NOMO-1 (cell line): ENCODE results near the gene KRT85.

Experiments used
- DNase-seq, 2 experiments: peaks; one replicate each; lab custom pipeline; 2025; ENCODE audit not compliant: unreplicated experiment in 2 of 2; lab: John Stamatoyannopoulos, UW

Gene KRT85

DNA sequence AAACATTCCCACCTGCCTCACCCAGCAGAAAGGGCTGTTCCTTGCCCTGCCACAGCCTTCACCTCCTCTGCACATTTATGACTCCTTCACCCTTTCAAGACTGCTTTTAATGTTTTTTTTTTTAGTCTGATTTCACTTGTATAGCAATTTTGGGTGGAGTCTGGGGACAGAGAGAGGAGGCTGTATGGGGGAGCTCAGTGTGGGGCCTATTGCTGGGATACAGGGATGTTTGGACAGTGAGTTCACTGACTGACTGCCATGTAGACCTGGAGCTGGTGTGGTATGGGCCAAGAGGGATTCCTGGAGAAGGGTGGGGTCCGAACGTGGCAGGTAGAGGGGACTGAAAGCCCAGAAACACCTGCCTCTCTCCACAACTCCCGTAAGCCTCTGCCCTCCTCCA lies 1.9 kb upstream of the KRT85 start:
- no peak for DNase-seq

DNA sequence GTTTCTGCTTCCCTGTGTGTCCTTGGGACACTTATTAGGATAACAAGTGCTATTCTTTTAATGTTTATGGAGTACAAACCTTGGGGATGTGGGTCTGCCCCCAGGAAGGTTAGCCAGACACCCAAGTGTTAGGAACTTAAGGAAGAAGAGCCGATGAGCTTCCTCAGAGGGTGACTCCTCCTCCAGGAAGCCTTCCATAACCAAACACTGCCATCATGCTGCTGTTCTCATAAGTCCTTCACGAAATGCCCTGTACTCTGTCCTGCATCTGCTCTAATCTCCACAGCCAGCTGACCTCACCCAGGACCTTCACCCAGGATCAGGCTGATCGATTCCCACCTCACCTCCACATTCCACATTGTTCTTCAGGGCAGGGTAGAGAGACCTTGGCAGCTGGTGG lies 1.2 kb upstream of the KRT85 start:
- no peak for DNase-seq

DNA sequence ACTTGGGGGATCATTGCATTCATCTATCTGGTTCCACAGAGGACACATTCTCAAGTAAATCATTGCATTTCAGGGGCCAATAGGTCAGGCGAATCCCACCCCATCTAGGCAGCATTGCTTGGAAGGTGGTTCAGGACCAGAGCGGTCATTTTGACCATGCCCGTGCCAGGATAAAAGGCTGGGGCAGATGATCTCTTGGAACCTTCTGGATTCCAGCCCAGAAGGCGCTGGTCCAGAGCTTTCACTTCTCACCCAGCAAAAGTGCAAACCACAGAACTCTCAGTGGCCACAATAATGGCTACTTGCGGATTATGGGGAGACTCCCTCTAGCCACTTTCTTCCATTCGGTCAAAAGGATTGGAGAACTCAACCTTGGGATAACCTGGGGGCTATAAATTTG lies 595 bp upstream of the KRT85 start:
- DNase-seq: no peak

DNA sequence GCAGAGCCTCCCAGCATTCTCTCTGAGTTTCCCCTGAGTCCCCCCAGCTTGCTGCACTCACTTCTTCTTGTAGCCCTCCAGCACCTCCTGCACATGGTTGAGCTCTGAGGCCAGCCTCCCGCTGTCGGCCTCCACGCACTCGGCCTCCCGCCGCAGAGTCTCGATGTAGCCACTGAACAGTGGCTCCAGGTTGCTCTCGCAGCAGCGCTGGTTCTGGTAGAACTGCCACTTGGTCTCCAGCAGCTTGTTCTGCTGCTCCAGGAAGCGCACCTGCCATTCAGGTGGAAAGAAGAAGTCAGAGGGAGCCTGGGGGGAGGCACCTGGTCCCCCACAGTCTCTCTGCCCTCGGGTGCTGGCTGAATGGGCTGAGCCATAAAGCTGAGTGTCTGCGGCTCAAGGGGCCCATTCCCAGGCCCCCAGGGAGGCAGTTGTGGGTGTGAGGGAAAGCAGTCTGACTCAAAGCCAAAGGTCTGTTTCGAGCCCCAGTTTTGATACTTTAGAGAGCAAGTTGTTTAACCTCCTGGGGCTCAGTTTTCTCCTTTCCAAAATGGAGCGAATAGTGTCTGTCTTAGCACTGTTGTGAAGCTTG lies 2.3 kb downstream of the KRT85 start:
- DNase-seq: no peak

- no peak for DNase-seq
Measured at GRCh38 chr12:52364061-52364460, 3.2 kb downstream of the KRT85 start.

DNA sequence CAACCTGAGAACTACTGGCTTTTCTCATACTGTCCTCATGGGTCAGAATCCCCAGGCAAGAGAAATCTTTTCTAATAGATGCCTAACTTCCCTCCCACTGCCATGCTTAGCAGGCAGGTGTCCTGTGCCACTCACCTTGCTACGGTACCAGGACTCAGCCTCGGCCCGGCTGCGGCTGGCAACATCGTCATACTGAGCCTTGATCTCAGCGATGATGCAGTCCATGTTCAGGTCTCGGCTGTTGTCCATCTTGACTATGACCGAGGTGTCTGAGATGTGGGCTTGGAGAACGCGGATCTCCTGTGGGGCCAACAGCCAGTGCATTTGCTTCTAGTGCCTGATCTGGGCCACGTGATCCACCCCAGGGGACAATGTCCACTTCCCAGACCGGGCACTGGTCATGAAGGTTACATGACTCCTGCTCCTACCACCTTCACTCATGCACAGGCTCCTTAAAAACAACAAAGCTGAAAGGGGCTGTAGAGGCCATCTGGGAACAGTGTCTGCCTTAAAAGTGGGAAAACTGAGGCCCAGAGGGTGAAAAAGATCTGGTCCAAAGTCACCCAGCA lies 4.1 kb downstream of the KRT85 start:
- no peak for DNase-seq

GRCh38 chr12:52362118-52362726 lies 5.1 kb downstream of the KRT85 start:
- no peak for DNase-seq

GRCh38 chr12:52361553-52361952 lies 5.7 kb downstream of the KRT85 start:
- no peak for DNase-seq

DNA sequence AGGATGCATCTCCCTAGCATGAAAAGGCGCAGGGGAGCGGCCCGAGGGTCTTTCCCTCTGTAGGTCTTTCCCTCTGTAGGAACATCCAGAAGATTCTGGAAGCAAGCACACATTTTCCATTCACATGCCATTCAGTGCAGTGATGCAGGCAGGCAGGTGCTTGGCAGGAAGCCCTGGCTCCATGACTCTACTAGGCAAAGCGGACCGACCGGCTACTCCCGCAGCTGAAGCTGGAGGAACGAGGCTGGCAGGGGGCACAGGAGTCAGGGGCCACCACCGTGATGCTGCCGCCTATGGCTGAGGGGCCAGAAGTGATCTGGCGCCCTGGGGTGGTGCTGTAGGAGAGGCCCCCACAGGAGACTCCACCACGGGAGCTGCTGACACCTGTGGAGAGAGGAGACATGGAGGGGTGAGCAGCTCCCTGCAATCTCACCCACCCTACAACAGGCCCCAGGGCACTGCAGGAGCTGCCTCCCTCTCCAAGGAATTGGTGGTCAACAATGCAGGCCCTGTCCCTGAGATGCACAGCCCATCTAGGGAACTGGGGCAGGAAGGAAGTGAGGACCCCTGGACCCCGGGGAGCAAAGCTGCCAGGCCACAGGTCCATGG lies 6.5 kb downstream of the KRT85 start:
- DNase-seq: no peak

- DNase-seq: no peak
Measured at GRCh38 chr12:52360106-52360662, 7.1 kb downstream of the KRT85 start.

- peak in 1 of 2 experiments; percentile 6 for DNase-seq
Measured at GRCh38 chr12:52359621-52360061, 7.6 kb downstream of the KRT85 start.

DNA sequence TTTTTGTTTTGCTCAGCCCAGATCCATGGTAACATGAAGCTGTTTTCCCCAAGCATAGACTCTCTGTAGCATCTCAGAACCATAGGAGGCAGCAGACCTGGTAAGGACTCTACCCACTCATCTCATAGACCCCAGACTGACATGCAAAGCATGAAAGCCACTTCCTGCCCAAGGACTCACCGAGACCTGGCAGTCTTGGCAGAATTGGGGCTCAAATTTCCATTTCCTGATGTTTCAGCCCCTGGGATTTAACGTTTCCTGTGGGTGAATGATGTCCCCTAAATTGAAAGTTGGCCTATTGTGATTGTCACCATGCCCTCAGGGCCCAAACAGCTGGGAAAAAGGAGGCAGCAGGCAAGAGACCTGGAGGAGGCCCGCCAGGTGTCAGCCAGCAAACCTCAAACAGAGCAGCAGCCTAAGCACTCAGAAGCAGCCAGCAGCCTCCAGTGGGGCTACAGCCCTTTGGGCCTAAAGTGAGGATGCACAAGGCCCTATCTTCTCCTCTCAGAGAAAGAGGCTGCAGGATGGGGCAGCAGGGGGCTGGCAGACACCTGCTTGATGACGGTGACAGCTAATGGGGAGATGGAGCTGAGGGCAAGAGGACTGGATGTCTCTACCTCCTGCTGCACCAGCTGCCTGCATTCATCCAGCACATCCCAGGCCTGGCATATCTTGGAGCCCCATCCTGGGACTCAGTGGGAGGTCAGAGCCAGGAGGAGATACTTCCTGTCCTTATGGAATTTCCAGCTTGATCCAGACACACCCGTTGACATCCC lies 8.5 kb downstream of the KRT85 start:
- DNase-seq: no peak

DNA sequence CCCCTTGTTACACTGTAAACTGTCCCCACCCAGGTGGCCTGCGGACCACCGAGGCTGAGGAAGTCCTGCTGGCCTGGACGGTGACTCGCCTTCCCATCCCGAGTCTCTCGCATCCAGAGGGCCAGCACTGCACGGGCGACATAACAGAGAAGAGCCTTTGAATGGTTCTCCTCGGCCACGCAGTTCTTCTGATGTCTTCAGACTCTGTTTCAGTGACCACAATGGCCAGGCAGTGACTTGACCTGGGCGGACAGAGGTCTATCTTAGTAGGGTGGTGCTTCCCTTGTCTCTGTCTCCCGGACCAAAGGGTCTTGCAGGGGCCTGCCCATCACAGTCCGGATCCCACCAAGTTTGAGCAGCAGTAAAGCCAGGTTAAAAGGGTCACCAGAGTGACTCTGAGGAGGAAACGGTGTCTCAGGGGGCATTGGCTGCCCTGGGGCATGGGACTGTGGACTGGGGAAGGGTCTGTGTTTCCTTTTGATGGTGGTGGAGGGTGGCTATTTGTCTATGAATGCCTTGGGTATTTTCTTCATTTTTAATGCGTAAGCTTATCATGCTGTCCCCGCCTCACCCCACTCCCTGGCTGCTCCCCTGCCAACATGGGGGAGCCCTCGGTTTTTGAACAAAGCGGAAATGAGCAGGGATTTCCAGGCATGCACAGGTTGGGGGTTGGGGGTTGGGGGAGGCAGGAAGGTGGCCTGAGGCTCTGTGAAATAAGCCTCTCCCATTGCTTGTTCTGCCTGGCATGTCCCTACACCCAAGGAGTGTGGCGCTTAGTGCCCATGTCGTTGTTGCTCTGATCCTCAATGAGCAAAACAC lies 10.3 kb downstream of the KRT85 start:
- no peak for DNase-seq

- no peak for DNase-seq
Measured at GRCh38 chr12:52356031-52356761, 11.1 kb downstream of the KRT85 start.

DNA sequence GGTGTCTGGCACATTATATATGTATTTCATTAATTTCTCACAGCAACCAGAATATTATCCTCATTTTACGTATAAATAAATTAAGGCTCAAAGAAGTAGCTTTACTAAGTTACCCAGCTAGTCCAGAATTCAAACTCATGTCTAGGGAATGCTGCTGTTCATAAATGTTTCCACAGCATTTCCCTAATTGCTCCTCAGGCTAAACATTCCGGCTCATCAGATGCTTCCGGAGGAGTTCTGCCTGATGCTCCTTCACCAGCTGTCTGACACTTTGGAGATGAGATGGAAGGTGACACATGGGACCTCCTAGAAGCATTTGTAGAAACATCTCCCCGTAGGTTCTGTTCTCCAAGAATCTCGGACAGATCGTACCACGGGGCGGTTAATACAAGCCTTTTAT lies 12.1 kb downstream of the KRT85 start:
- DNase-seq: no peak

GRCh38 chr12:52354200-52354599 lies 13.1 kb downstream of the KRT85 start:
- no peak for DNase-seq

- no peak for DNase-seq
Measured at GRCh38 chr12:52353766-52354165, 13.5 kb downstream of the KRT85 start.

DNA sequence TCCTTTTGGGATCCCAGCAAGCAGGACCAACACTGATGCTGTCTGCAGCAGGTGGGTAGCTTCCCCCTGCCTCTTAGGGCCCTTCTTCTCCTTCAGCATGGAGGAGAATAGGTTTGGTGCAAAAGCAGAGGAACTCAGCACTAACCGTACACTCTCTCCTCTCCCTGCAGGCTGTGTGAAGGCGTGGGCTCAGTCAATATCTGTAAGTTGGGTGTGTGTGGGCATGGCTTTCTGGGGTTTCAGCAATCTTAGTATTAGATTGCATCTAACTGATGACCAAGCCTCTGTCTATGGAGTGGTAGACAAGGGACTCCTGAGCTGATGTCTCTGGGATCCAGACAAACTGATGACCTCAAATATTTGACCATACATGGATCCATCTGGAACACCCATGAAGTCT lies 14.3 kb downstream of the KRT85 start:
- DNase-seq: no peak

DNA sequence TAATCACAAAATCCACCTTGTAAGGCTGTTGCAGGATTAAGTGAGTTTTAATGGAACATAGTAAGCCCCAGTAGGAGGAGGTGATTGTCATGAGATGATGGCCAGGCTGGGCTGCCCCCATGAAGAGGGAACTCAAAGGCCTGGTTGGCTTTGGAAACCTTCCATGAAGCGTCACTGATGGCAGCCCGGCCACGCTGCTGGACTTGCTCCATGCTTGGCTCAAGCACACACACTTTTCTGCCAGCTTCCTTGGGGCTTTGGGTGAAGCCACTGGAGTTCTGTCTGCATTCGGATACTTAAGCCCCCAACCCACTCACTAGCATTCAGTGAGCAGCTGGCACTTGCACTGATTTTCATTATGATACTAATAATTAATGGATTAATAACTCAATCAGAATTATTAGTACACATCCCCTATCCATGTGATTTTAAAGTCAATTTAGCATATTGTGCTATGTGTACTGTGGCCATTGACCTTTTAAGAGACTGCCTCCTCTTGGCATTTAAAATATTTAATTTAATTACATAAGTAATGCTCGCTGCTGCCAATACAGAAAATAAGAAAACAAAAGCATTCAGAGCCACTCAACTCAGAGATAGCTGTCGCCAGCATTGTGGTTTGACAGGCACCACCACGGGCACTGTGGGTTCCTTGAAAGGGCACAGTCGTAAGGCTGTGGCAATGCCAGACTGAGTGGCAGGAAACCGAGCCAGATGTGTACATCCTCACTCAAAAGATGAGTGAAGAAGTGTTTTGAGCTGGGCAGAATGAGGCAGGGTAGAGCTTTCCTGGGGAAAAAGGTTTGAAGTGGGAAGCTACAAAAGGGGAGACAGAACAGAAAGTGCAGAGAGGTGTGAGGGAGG lies 15.9 kb downstream of the KRT85 start:
- DNase-seq: no peak
